GM12891 (cell line): ENCODE data around the gene SLC38A7.
"Not testable (repeated sequence)": the region's sequence is repeated elsewhere in the genome, so short reads cannot be mapped to it uniquely, and the experiment has no call there.

Source experiments
- DNase-seq: peaks from one replicate; pipeline ENCODE4 v3.0.0; 2011; ENCODE audit warnings: low spot score; ENCODE audit not compliant: insufficient read length
- FAIRE-seq: peaks from 2 replicates; lab custom pipeline; 2011; peaks lifted over from hg19 to GRCh38; lab: Jason Lieb, UNC
- PAX5 ChIP-seq: IDR thresholded peaks from 2 replicates; pipeline ENCODE4 v1.6.1; 2011; ENCODE audit warnings: low read length, moderate library complexity, mild to moderate bottlenecking; ENCODE audit not compliant: insufficient read depth, severe bottlenecking
- POLR2A ChIP-seq: IDR thresholded peaks from 2 replicates; pipeline ENCODE4 v1.6.1; 2011; ENCODE audit warnings: low read depth, low read length, control low read depth
- POLR2AphosphoS5 ChIP-seq: IDR thresholded peaks from 2 replicates; pipeline ENCODE4 v1.6.1; 2011; ENCODE audit warnings: low read depth, low read length, control low read depth
- POU2F2 ChIP-seq: IDR thresholded peaks from 2 replicates; pipeline ENCODE4 v1.6.1; 2011; ENCODE audit warnings: low read depth, mild to moderate bottlenecking, control low read depth, low read length, moderate library complexity
- SPI1 ChIP-seq: IDR thresholded peaks from 2 replicates; pipeline ENCODE4 v1.6.1; 2011; ENCODE audit warnings: low read depth, low read length, control low read depth
- TAF1 ChIP-seq: IDR thresholded peaks from 2 replicates; pipeline ENCODE4 v1.6.1; 2011; ENCODE audit warnings: low read depth, low read length, control low read depth

SLC38A7 gene

DNA sequence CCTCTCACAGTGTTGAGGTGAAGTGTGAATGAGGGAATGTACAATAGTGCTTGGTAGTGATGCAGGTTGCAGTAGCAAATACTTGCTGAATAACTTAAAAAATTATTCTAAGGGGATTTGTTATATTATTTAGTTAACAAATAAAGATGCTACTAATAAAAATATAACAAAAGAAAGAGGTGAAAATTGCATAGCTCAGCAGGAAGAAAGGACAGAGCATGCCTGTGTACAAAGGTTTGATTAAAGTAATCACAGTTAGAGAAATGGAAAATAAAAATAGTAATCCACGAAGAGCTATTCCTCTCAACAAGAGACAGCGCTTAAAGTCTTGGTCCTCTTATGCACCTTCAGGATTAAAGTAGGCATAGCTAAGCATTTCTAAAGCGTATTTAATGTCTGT lies 38.5 kb upstream of the SLC38A7 start:
- FAIRE-seq (no peak), DNase-seq (no peak)
- TF ChIP-seq POU2F2 (no peak), TAF1 (no peak), POLR2A (no peak), POLR2AphosphoS5 (no peak), SPI1 (no peak), PAX5 (no peak)

DNA sequence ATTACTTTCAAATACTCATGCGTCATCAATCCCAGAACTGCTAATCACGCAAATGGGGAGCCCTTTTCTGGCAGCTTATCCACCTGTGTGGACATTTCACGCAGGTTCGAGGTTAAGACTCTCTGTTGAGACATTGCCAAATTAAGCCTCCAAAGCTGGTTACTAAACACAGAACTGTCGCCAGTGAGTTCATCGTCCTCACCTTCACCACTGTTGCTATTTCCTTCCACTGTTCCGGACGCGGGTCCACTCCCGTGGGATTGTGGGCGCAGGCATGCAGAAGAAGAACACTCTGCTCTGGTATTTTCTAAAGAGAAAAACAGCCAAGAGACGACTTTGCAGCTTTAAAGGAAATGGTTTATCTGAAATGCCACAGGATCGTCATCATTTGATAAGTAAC lies 33.4 kb upstream of the SLC38A7 start:
- DNase-seq, result no peak
- no peak for FAIRE-seq
- TF ChIP-seq SPI1, result no peak
- TF ChIP-seq POLR2AphosphoS5, result no peak
- no peak for TF ChIP-seq POLR2A
- no peak for TF ChIP-seq POU2F2
- no peak for TF ChIP-seq PAX5
- TF ChIP-seq TAF1, result no peak

DNA sequence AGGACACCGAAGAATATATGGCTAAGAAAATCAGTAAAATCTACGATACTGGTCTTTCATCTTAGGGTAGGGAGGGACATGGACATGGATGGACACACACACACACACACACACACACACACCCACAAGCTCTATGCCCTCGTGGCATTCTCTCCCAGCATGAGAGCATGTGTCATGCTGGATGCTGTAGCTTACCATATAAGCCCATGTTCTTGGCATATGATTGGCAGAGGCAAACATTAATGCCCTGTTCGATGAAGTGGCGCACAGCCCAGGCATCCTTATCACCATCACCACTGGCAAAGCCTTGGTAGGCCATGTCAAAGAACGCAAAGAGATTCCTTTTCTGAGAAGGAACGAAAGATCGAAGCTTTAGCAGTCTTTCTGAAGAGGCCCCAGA lies 31.9 kb upstream of the SLC38A7 start:
- FAIRE-seq (no peak), DNase-seq (no peak)
- TF ChIP-seq POLR2A, result no peak
- TF ChIP-seq POU2F2, result no peak
- no peak for TF ChIP-seq POLR2AphosphoS5
- TF ChIP-seq SPI1, result no peak
- TF ChIP-seq TAF1, result no peak
- no peak for TF ChIP-seq PAX5

DNA sequence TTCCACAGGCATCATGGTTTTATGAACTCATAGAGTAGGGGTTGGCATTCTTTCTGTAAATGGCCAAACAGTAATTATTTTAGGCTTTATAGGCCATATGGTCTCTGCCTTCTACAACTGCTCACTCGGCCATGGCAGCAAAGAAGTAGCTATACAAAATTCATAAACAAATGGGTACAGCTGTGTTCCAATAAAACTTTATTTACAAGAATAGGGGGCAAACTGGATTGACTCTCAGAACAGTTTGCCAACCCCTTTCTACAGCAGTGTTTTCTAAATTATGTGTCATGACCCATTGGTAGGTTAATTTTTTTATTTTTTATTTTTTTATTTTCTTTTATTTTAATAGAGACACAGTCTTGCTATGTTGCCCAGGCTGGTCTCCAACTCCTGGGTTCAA lies 29.2 kb upstream of the SLC38A7 start:
- FAIRE-seq, result no peak
- TF ChIP-seq SPI1 (no peak), PAX5 (no peak), POLR2A (no peak), POLR2AphosphoS5 (no peak), POU2F2 (no peak), TAF1 (no peak)
- DNase-seq, result no peak

DNA sequence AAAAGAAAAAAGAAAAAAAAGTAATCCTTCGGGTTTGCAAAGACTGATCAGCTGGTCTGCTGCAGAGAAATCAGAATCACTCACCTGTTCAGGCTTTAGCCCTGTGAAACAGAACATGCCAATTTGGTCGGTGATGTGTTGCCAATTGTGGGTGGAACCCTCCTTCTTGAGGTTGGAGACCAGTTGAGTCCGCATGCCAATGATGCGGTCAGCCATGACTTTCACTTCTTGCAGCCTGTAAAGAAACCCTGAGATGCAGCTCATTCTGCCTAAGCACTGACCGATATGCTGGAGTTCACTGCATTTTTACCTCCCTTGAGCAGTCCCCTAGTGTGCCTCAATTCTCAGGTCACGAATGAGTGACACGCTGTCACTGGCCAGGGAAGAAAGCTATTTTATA lies 24.8 kb upstream of the SLC38A7 start:
- TF ChIP-seq POLR2AphosphoS5 (no peak), TAF1 (no peak), SPI1 (no peak), POU2F2 (no peak), PAX5 (no peak), POLR2A (no peak)
- DNase-seq (no peak), FAIRE-seq (no peak)

DNA sequence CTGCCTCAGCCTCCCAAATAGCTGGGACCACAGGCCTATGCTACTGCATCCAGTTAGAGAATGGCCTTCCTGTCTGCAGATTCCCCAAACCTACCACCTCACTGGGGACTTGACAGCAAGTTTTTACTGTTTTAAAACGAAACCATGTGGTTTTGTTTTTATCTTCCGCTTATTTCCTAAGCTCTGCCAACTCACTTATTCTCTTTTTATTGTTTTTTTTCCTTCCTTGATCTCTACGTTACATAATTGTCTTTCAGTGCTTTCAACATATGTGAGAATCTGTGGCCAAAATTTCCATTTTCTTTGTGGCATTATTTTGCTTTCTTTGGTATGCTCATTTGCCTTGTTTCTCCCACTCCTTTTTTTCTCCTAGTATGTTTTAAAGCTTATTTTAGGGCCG lies 14.6 kb upstream of the SLC38A7 start:
- DNase-seq (no peak), FAIRE-seq (no peak)
- TF ChIP-seq TAF1 (no peak), POLR2A (no peak), SPI1 (no peak), POLR2AphosphoS5 (no peak), POU2F2 (no peak), PAX5 (no peak)

DNA sequence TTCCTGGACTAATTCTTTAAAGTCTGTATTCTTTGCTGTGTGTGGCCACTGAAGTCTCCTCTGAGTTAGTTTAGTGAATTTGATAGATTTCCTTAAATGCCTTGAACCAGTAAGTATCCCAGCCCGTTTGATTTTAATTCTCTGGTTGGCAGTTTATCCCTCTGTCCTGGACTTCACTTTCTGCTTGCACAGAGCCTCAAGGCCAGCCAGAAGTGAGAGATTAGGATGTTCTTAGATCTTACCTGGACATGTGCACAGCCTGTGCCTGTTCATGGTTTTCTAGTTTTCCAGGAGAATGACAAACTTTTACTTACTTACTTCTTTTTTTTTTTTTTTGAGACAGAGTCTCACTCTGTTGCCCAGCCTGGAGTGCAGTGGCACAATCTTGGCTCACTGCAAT lies 10.8 kb upstream of the SLC38A7 start:
- TF ChIP-seq PAX5 (no peak), POLR2AphosphoS5 (no peak)
- DNase-seq, result no peak
- no peak for FAIRE-seq

DNA sequence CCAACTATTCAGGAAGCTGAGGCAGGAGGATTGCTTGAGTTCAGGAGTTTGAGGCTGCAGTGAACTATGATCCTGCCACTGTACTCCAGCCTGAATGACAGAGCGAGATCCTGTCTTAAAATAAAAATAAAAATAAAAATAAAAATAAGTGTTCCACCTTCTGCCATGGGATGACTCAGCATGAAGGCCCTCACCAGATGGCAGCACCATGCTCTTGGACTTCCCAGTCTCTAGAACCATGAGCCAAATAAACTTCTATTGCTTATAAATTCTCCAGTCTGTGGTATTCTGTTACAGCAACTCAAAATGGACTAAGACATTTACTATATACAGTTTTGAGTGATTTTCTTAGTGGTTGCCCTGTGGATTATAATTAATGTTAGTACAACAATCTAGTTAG lies 7.9 kb upstream of the SLC38A7 start:
- no peak for DNase-seq
- no peak for FAIRE-seq
- TF ChIP-seq SPI1, result no peak
- no peak for TF ChIP-seq POU2F2
- TF ChIP-seq TAF1, result no peak
- no peak for TF ChIP-seq POLR2AphosphoS5
- TF ChIP-seq POLR2A, result no peak
- TF ChIP-seq PAX5, result no peak

DNA sequence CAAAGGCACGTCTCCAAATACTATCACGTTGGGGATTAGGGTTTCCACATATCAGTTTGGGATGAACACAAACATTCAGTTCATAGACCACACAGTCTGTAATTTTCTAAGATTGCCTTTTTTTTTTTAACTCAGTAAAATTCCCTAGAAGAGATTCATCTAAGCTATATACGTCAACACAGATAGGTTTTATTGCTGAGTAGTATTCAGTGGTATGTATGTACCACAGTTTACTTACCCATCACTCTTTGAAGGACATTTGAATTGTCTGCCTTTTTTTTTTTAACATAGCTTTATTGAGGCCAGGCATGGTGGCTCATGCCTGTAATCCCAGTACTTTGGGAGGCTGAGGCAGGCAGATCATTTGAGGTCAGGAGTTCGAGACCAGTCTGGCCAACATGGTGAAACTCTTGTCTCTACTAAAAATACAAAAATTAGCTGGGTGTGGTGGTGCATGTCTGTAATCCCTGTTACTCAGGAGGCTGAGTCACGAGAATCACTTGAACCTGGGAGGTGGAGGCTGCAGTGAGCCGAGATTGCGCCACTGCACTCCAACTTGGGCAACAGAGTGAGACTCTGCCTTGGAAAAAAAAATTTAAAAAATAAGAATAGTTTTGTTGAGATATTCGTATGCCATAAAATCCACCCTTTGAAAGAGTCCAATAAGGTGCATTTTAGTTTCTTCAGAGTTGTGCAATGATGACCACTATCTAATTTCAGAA lies 2.6 kb upstream of the SLC38A7 start:
- FAIRE-seq, DNase-seq: not testable (repeated sequence)

DNA sequence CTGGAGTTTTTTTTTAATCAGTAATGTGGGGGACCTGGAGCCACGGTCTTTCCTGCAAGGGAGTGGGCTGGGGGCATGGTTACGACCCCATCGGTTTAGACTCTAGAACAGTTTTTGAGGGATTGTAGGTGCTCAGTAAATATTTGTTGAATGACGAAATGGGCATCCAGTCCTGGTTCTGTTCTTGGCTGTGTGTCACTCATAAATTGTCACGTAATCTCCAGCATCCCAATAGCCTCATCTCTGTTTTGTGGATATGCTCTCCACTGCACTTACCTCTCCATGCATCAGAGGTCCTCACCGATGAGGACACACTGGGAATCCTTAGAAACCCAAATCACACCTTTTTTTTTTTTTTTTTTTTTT lies 497 bp upstream of the SLC38A7 start:
- no peak for FAIRE-seq
- DNase-seq, result no peak
- no peak for TF ChIP-seq POLR2AphosphoS5
- no peak for TF ChIP-seq POLR2A
- no peak for TF ChIP-seq TAF1
- TF ChIP-seq PAX5, result no peak
- no peak for TF ChIP-seq POU2F2
